HL-60/S4 (cell line): ENCODE results near the gene SPDYE3.
"Not testable (repeated sequence)": the region's sequence is repeated elsewhere in the genome, so short reads cannot be mapped to it uniquely, and the experiment has no call there.

Experiments used
- in situ Hi-C: fragments of 300-500 bp; cut with MboI; formaldehyde crosslinking; loops from 2 replicates; pipeline ENCODE4 v1.14.3; 2022; ENCODE audit warnings: low sequenced_read_pairs

SPDYE3 gene

GRCh38 chr7:100348805-100349204, 41.3 kb downstream of the SPDYE3 start:
- in situ Hi-C loops = no loop called here

GRCh38 chr7:100349757-100350156, 42.3 kb downstream of the SPDYE3 start:
- in situ Hi-C loops = no loop called here

DNA sequence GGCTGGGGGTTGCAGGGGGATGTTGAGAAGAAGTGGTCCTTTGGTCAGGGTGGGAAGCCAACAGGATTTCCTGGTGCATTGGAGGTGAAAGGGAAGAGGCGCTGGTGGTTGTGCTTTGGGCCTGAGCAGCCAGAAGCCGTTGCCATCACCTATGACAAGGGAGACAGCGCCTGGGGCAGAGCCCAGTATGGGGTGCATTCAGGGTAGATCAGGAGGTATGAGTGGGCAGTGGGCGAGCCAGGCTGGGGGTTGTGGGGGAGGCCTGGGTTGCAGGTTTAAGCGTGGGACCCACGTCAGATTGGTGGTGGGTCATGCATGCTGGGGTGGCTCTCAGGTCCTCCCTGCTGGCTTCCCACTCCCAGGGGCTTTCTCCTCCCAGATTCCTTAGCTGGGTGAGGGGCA, 44.2 kb downstream of the SPDYE3 start:
- in situ Hi-C loops = no loop called here

DNA sequence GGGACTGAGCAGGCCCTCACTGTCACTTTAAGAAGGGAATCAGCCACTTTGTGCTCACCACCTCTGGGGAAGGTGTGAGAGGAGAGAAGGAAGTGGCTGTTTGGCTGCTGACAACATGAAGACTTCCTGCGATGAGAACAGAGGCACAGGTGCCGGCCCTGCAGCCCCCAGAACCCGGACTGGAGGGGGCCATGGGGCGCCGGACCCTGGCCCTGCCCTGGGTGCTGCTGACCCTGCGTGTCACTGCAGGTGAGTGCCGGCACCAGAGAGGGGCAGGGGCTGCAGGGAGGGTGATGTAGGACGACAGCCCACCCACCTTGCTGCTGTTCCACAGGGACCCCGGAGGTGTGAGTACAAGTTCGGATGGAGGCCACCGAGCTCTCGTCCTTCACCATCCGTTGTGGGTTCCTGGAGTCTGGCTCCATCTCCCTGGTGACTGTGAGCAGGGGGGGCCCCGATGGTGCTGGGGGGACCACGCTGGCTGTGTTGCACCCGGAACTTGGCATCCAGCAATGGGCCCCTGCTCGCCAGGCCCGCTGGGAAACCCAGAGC, 44.8 kb downstream of the SPDYE3 start:
- in situ Hi-C loops = not testable (repeated sequence)

- in situ Hi-C loops = no loop called here
Measured at GRCh38 chr7:100352984-100353684, 45.6 kb downstream of the SPDYE3 start.

DNA sequence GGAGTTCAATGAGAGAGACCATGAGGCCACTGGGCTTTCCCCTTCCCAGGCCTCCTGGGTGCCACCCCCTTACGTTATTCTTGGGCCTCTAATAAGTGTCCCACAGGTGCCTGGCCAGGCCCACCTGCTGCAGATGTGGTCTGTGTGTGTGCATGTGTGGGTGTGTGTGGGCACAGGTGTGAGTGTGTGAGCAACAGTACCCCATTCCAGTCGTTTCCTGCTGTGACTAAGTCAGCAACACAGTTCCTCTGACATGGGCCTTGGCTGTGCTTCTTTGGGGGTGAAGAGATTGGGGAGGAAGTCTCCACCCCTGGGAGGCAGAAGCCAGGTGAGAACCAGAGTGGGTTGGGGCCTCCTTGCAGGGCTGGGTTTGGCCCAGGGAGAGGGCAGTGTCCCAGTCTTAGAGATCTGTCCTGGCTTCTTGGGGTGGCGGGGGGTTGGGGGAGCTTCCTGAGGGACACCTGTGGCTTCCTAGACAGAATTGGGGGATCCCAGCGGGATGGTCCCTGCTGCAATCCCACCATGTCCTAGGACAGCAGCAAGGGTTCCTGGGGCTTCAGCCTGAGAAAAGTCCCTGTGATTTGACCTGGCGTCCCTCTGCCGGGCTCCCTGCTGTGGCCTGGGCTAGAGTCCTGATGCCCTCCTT, 46.3 kb downstream of the SPDYE3 start:
- in situ Hi-C loops = no loop called here

- in situ Hi-C loops = no loop called here
Measured at GRCh38 chr7:100356416-100357068, 49.0 kb downstream of the SPDYE3 start.

- in situ Hi-C loops = no loop called here
Measured at GRCh38 chr7:100357131-100357561, 49.6 kb downstream of the SPDYE3 start.

DNA sequence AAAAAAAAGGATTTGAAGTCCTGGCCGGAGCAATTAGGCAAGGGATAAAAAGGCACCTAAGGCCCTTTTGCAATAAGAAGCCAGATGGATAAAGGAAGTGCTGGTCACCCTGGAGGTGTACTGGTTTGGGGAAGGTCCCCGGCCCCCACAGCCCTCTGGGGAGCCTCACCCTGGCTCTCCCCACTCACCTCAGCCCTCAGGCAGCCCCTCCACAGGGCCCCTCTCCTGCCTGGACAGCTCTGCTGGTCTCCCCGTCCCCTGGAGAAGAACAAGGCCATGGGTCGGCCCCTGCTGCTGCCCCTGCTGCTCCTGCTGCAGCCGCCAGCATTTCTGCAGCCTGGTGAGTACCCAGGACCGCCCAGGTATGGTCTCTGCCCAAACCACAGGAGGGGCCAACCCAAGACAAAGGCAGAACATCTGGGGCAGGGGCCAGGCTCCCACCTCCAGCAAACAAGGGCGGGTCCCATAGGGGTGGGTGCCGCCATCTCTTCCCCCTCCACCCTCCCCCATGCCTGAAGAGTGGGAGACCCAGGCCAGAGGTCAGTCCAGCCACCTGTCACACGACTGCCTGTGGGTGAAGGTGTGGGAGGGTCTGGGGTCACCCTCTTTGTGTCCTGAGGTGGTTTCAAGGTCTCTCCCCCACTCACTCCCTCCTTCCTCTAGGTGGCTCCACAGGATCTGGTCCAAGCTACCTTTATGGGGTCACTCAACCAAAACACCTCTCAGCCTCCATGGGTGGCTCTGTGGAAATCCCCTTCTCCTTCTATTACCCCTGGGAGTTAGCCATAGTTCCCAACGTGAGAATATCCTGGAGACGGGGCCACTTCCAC, 50.7 kb downstream of the SPDYE3 start, which contains the start of gene PILRB:
Gene PILRB, plus strand, starts transcription at position 91 of the 830 bp plus-strand sequence. Its CDS starts 186 bp downstream, at position 277.
- in situ Hi-C loops = no loop called here

- in situ Hi-C loops = no loop called here
Measured at GRCh38 chr7:100358857-100359212, 51.3 kb downstream of the SPDYE3 start.

- in situ Hi-C loops = no loop called here
Measured at GRCh38 chr7:100360135-100360854, 52.8 kb downstream of the SPDYE3 start.

- in situ Hi-C loops = no loop called here
Measured at GRCh38 chr7:100363098-100363497, 55.6 kb downstream of the SPDYE3 start.

- in situ Hi-C loops = not testable (repeated sequence)
Measured at GRCh38 chr7:100363797-100364196, 56.3 kb downstream of the SPDYE3 start.

GRCh38 chr7:100364480-100364879, 57.0 kb downstream of the SPDYE3 start:
- in situ Hi-C loops = no loop called here

GRCh38 chr7:100365998-100366367, 58.5 kb downstream of the SPDYE3 start:
- in situ Hi-C loops = not testable (repeated sequence)

DNA sequence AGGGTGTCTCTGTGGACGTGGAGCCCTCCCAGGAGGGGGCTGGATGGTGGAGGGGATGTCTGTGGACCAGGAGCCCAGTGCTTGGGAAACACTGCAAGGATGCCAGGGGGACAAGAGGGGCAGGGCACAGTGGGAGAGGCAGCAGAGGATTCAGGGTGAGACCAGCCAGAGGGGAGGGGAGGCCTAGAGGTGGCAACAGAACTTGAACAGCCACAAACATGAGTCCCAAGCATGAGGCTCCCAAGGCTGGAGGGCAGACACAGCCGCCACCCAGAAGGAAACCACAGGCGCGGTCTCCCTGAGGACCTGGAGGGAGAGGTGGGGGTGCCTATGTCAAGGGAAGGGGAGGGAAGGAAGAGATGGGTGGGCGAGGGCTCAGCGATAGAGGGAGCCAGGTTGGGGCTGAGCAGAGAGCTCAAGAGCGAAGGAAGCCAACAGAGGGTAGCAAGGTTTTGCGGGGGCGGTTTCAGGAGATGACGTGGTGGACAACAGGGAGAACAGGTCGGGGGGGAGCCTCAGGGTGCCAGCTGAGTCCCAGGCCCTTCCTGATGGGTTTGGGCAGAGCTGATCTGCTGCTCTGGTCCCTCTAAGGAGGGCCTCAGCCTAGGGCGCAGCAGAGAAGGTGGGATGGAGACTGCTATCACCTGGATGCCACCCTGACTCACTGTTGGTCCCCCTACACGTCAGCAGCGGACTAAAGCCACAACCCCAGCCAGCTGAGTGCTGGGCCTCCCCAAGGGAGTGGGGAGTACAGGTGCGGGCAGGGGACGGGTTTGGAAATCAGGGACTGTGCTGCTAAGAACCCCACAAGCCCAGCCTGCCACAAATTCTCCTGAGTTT, 59.1 kb downstream of the SPDYE3 start:
- in situ Hi-C loops = no loop called here

DNA sequence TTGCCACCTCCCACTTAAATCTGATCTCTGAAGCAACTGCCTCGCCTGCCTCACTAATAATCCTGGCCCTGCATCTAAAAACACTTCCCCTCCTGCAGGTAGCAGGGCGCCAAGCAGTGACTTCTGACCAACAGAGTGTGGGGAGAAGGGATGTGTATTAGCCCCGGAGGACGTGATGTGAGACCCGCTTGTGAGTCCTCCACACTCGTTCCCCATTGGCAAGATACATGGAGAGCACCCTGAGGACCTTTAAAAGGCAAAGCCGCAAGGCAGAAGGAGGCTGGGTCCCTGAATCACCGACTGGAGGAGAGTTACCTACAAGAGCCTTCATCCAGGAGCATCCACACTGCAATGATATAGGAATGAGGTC, 59.7 kb downstream of the SPDYE3 start:
- in situ Hi-C loops = no loop called here

DNA sequence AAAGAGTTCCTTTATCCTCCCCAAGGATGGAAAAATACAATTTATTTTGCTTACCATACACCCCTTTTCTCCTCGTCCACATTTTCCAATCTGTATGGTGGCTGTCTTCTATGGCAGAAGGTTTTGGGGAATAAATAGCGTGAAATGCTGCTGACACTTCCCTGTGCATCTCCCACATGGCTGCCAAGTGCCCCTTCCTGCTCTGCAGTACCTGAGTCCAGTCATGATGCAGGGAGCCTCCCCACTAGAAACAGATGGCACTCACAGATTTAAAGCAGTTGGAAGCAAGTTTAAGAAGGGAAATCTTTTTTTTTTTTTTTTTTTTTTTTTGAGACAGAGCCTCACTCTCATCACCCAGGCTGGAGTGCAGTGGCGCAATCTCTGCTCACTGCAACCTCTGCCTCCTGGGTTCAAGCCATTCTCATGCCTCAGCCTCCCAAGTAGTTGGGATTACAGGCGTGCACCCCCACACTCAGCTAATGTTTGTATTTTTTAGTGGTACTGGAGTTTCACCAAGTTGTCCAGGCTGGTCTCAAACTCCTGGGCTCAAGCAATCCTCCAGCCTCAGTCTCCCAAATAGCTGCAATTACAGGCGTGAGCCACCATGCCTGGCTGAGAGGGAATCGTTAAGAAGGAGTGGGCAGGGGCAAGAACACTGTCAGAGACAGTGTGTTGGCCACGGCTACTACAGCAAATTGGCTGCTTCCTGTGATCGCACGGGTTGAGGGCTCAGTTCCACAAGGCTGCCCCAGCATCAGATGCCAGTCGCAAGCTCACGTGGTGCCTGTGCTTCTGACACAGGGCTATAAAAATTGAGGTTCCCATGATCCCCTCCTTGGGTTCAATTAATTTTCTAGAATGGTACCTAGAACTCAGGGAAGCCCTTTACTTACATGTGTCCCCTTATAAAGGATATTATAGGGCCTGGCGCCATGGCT, 60.4 kb downstream of the SPDYE3 start:
- in situ Hi-C loops = no loop called here
